ENCODE results near the gene JOSD1. TPM values are rescaled to one million over a fixed set of nuclear protein-coding genes. Genes with fewer than 3 reads are reported as not detected.
A peak's percentile ranks its signal among the peaks of the same experiment; 100 is the strongest.

The JOSD1 gene
- 10 to 100 TPM; 31.9 to 42.5 (median 37.8) TPM for polyA plus RNA-seq (ENCODE audit: insufficient read length in 10 of 10)
- long read RNA-seq, donor 1, partial matches to known transcripts, result 0 of 1 reads
- long read RNA-seq, donor 1, other reads (novel, unspliced or antisense), result 0 of 1 reads
- long read RNA-seq, donor 2, partial matches to known transcripts, result 0 of 3 reads
- long read RNA-seq, donor 2, other reads (novel, unspliced or antisense), result 0 of 3 reads
- long read RNA-seq, donor 3, result 0 reads
- long read RNA-seq, donor 4, partial matches to known transcripts, result 0 of 3 reads
- long read RNA-seq, donor 4, other reads (novel, unspliced or antisense), result 0 of 3 reads
- long read RNA-seq, donor 5, partial matches to known transcripts, result 11 of 15 reads
- long read RNA-seq, donor 5, other reads (novel, unspliced or antisense), result 0 of 15 reads
- long read RNA-seq, donor 6, partial matches to known transcripts, result 0 of 7 reads
- long read RNA-seq, donor 6, other reads (novel, unspliced or antisense), result 0 of 7 reads
- long read RNA-seq, donor 7, partial matches to known transcripts, result 0 of 4 reads
- long read RNA-seq, donor 7, other reads (novel, unspliced or antisense), result 0 of 4 reads
- long read RNA-seq, donor 8, transcript JOSD1-201 (4 exons, 3,648 nt), result major isoform, 5 of 7 reads
- long read RNA-seq, donor 8, partial matches to known transcripts, result 0 of 7 reads
- long read RNA-seq, donor 8, other reads (novel, unspliced or antisense), result 0 of 7 reads
- long read RNA-seq, donor 9, partial matches to known transcripts, result 0 of 2 reads
- long read RNA-seq, donor 9, other reads (novel, unspliced or antisense), result 0 of 2 reads

- DNase-seq, result peak; percentile 94 to 97 (median 96)
These were observed at the start of gene JOSD1 for GRCh38 chr22:38700789-38701628. JOSD1 (minus strand) TSS chr22:38700943; CDS start chr22:38699987, 956 bp downstream.

DNA sequence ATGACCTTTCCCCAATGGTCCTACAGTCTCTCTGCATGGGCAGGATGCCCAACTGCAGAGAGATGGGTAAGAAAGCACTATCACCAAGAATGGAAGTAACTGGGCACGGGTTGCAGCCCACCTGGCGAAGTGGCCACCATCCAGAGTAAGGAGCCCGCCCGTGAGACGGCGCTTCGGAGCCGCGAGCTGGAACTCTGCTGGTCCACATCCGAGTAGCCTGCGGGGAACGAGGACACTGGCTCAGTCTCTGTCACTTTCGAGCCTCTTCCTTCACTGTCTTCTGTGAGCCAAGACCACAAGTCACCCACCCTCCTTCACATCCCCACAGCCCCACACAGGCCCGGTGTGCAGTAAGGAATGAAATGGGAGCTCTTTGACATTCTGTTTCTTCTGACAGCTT is 49.4 kb upstream of the JOSD1 start:
- DNase-seq, result no peak

- no peak for DNase-seq
These were observed 47.9 kb upstream of the JOSD1 start for GRCh38 chr22:38748487-38749136.

DNA sequence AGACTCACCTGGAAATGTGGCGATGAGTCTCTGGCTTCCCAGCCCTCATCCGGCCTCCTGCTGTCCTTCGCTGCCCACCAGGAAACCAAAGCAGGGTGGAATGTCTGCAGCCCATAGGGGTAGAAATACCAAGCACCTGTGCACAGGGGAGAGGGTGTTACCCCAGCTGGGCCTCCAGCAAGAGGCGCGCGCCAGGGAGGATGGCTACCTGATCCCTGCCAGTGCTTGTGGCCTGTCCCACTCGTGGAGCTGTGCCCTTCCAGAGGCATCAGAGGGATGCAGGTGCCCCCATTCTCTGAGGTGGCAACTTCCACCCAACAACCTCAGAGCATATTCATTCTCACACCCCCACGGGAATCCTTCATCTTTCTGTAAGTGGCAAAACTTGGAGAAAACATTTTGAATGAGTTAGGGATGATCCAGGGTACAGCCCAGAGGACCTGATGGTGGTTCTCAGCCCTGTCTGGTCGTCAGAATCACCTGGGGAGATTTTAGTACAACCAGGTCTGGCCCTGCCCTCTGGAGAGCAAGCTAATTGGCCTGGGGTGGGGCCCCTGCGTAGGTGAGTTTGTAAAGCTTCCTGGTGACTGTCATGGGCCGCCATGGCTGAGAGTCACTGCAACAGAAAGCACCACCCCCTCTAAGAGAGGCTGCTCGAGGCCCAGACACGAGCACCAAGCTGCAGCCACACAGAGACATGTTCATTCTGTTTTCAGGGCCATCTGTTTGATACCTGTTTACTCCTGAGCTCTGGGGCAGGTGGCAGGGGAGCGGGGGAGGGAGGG is 45.1 kb upstream of the JOSD1 start:
- DNase-seq, result no peak

DNA sequence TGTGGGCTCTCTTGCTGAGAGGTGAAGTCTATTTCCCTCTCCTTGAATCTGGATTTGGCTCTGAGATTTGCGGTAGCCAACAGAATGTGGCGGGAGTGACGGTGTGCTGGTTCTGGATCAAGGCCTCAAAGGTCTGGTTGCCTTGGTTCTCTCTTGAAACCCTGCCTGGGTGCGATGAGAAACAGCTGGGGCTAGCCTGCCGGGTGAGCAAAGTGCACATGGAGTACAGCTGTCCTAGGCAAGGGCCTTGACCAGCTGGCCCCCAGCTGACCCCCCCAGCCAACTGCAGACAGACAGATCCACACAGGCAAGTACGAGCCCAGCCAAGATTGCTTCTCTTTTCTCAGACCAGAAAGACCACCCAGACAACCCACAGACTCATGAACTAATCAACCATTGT is 44.2 kb upstream of the JOSD1 start:
- DNase-seq, result no peak

DNA sequence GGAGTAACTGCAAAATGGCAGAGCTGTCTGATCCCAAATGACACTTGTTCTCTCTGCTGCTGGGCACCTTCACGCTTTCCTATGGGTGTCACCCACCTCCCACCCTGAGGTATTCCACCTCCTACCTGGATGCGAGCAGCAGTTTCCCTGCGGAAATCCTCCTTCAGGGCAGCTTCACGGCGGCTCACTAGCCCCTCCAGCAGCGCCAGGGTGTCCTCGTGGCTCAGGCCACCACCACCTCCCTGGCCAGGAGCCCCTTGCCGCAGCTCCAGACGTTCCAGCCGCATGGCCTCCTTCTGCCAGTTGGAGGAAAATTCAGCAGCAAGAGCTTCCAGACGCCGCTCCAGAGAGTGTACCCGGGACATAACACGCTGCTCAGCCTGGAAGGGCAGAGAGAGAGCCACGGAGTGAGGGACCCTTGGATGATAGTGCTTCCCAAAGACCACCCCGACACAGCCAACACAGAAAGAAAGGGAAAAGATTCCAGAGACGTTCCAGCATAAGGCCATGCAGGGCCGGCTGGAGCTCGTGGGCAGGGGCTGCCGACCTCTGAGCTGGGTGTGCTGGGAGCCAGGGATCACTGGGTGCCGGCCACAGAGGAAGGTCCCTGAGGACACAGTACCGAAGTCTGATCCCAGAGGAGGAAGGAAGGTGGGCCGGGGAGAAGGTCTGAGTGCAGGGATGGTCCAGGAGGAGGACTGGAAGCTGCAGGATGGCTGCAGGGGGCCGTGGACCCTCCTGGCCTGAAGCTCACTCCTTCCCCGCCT is 41.6 kb upstream of the JOSD1 start:
- DNase-seq, result no peak

DNA sequence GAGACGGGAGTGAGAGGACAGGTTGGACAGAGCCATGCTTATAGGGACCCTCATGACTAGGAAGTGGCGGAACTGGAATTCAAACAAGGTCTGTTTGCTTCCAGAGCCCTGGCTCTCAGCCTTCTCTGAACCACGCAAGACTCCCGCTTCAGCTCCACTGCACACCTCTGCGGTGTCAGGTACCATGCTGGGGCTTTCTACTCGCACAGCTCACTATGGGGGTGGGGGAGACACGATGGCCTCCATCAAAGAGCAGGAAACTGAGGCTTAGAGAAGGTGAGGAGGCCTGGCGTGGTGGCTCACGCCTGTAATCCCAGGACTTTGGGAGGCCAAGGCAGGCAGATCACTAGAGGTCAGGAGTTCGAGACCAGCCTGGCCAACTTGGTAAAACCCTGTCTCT is 40.8 kb upstream of the JOSD1 start:
- DNase-seq, result no peak

- DNase-seq, result no peak
These were observed 40.4 kb upstream of the JOSD1 start for GRCh38 chr22:38741166-38741565.

DNA sequence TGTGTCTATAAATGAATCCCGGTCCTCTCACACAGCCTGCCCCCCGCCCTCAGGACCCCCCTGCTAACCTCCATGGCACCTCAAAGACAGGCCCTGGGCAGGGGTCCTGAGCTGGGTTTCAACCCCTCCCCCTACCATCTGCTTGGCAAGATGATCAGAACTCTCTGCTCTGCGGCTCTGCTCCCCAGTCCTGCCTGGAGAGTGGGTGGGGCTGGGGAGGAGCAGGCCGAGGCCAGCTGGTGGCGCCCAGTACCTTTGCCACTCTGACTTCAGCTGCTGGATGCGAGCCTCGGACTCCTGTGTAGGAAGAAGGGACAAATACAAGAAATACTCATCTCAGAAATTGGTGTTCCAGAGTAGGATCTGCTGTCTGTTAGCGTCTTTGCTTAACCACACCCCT is 40.0 kb upstream of the JOSD1 start:
- DNase-seq, result no peak

DNA sequence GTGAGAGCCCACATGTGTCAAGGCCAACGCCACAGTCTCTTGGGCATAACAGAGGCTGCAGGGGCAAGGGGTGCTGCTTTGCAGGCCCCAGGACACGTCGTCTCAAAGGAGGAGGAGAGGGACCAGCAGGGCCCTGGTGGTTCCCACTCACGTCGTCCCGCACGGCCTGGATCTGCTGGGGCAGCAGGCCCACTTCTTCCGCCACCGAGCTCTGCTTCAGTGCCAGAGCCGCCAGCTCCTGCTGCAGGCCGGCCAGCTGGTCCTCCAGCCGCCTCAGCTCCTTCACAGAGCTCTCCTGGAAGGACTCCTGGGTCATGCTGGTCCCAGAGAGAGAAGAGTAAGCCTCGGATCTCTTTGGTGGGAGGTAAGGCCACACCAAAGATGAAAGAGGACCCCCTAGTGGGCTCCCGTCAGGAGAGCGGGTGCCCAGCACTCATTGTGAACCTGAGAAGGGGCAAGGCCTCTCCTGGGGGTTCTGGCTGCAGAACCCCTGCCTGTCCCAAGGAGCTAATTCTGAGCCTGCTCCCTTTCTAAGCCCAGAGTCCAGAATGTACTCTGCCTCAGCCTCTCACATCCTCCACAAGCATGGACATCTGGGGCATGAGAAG is 39.5 kb upstream of the JOSD1 start:
- DNase-seq, result no peak

DNA sequence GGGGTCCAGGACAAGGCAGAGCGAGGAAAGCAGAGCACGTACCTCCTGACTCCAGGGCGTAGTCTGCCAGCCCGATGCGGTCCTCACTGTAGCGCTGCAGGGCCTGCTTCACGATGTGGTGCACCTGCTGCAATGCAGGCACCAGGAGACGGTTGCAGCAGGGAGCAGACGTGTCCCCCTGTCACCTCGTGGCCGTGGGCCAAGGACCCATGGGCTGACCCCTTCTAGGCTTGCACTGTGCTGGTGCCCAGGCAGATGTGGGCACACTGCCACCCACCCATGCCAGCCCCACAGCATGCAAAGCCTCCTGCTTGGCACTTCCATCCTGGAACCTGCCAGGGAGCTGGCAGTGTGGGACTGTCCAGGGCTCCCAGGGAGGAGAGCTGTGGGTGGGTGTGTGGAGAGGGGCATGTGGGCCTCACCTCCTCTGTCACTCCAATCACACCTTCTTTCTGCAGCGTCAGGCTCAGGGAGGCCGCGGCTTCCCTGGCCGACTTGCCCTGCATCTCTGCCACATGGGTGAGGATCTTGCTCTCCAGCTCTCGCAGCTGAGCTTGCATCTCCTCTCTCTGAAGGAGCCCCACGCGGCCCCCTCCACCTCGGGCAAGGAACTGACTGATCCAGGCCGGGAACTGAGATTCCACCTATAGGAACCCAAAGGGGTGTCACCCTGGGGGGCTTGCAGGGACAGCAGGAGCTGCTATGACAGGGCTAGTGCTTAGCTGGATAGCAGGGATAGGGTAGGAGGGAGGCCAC is 38.7 kb upstream of the JOSD1 start:
- DNase-seq, result no peak

GRCh38 chr22:38738475-38739070 is 37.8 kb upstream of the JOSD1 start:
- DNase-seq, result no peak

DNA sequence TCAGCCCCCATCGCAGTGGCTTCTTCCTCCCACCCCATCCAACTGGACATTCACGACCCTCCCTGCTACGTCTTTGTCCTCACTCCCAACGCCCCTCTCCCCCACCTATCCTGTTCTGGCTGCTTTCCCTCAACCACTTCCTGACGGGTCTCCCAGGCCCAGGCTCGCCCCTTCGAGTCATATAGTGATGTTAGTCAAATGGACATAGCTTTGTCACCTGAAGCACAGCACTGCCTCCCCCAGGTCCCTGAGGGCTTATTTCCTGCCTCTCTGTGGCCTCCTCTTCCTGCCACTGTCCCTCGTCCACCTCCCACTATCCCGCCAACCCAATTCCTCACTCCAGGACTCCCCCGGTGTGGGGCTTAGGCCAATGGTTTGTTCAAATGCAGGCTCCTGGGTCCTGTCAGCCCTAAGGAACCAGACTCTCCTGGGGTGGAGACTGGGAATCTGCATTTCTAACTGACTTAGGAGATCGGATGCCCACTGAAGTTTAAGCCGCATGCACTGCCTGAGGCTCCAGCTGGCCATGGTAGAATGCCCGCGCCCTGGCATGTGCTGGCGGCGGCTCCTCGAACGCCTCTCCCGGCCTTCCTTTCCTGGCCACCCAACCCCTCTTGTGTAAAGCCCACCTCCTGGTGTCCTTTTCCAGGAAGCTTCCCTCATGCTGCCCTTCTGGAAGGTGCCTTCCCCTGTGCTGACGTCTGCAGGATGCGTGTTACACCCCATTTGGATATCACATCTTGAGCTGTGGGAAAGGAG is 36.7 kb upstream of the JOSD1 start:
- DNase-seq, result no peak

- DNase-seq, result no peak
These were observed 35.5 kb upstream of the JOSD1 start for GRCh38 chr22:38736257-38736570.

- DNase-seq, result no peak
These were observed 34.9 kb upstream of the JOSD1 start for GRCh38 chr22:38735465-38736256.

GRCh38 chr22:38735126-38735464 is 34.4 kb upstream of the JOSD1 start:
- DNase-seq, result no peak

All from muscle of back (tissue), 13 donors.